ENCODE data around the gene WDTC1. TPM values are rescaled to one million over a fixed set of nuclear protein-coding genes. Genes with fewer than 3 reads are reported as not detected.
A peak's percentile ranks its signal among the peaks of the same experiment; 100 is the strongest.

WDTC1 gene
- total RNA-seq, 1 donor from 2014 or later = 18.2 TPM

DNA sequence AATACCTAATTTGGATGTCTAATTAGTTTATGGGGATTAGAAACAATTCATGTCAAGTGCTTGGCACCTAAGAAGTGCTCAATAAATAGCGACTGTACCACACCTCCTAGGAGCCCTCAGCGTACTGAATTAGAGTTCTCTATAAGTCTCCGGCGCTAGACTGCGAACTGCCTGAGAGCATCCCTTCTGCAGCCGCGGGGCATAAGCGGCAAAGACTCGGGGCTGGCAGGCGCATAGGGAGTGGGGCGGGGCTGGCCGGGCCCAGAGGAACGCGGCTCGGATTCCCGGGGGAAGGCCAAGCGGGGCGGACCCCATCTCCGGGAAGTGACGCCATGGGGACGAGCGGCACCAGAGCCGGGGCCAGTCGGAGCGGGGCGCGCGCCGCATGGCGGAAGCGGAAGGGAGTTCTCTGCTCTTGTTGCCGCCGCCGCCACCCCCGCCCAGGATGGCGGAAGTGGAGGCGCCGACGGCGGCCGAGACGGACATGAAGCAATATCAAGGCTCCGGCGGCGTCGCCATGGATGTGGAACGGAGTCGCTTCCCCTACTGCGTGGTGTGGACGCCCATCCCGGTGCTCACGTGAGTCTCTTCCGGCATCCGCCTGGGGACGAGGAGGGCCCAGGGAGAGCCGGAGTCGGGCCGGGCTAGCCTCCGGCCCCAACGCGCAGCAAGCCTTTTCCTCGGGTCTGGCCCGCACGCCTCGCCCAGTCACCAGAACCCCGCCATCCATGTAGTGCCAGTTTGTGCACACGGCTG, 87.6 kb downstream of the WDTC1 start, which contains the start of gene TMEM222:
TMEM222 (plus strand) TSS at position 351 of the 756 bp plus-strand sequence; CDS start at position 386, 35 bp downstream.
- FAIRE-seq = no peak
- peaks cover 11% of the 10 kb centered on the region for H3K4me1 Mint-ChIP-seq (ENCODE audit: low read depth, unreplicated experiment)

GRCh38 chr1:27322569-27323240, 88.3 kb downstream of the WDTC1 start:
- H4K20me1 ChIP-seq (ENCODE audit: insufficient read depth, low read length) = peaks cover 26% of the 10 kb centered on the region
- H3K79me2 ChIP-seq (ENCODE audit: insufficient read depth, low read length) = peaks cover 55% of the 10 kb centered on the region
- DNase-seq (ENCODE audit: low read depth) = no peak
- H3K4me2 ChIP-seq (ENCODE audit: low read length) = peak overlapping the region; percentile 98
- peaks cover 11% of the 10 kb centered on the region for H3K4me1 ChIP-seq (ENCODE audit: insufficient read depth, low read length)
- peak overlapping the region; percentile 87 for H3K27ac ChIP-seq (ENCODE audit: low read depth, low read length)
- no peaks in the 10 kb centered on the region for H3K9me3 ChIP-seq (ENCODE audit: insufficient read depth, low read depth, low read length)
- Mint-ChIP-seq H3K4me3 (ENCODE audit: unreplicated experiment) (peak overlapping the region; percentile 99), H3K27ac (ENCODE audit: unreplicated experiment) (peak overlapping the region; percentile 95), H3K4me1 (ENCODE audit: low read depth, unreplicated experiment) (peaks cover 12% of the 10 kb centered on the region), H3K36me3 (ENCODE audit: low read depth, unreplicated experiment) (no peaks in the 10 kb centered on the region), H3K9me3 (ENCODE audit: unreplicated experiment) (no peaks in the 10 kb centered on the region), H3K27me3 (ENCODE audit: low read depth, unreplicated experiment) (peaks cover 9% of the 10 kb centered on the region)
- no peaks in the 10 kb centered on the region for H3K27me3 ChIP-seq (ENCODE audit: insufficient read depth, low read length)
- H3K9ac ChIP-seq (ENCODE audit: low read length) = peak overlapping the region; percentile 98
- H3K4me3 ChIP-seq (ENCODE audit: insufficient read depth, low read depth, low read length) = peak overlapping the region; percentile 96
- H2AFZ ChIP-seq (ENCODE audit: low read depth, low read length) = peak overlapping the region; percentile 91
- TF ChIP-seq EZH2 (IDR thresholded peaks at IDR 0.05; ENCODE audit: insufficient read depth, low read length) = no peak
- TF ChIP-seq, protein P1, sequence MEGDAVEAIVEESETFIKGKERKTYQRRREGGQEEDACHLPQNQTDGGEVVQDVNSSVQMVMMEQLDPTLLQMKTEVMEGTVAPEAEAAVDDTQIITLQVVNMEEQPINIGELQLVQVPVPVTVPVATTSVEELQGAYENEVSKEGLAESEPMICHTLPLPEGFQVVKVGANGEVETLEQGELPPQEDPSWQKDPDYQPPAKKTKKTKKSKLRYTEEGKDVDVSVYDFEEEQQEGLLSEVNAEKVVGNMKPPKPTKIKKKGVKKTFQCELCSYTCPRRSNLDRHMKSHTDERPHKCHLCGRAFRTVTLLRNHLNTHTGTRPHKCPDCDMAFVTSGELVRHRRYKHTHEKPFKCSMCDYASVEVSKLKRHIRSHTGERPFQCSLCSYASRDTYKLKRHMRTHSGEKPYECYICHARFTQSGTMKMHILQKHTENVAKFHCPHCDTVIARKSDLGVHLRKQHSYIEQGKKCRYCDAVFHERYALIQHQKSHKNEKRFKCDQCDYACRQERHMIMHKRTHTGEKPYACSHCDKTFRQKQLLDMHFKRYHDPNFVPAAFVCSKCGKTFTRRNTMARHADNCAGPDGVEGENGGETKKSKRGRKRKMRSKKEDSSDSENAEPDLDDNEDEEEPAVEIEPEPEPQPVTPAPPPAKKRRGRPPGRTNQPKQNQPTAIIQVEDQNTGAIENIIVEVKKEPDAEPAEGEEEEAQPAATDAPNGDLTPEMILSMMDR (IDR thresholded peaks at IDR 0.05; ENCODE audit: insufficient read depth, low read depth, low read length) = no peak
- FAIRE-seq = no peak
- peaks cover 22% of the 10 kb centered on the region for H3K36me3 ChIP-seq (ENCODE audit: insufficient read depth, low read length)

More for the DNA sequence above, 87.6 kb downstream of the WDTC1 start, which contains the start of gene TMEM222:
- Histone ChIP-seq H3K4me3 (ENCODE audit: insufficient read depth, low read depth, low read length) (peak within 1 kb of the TSS; percentile 96), H3K9me3 (ENCODE audit: insufficient read depth, low read depth, low read length) (no peaks in the 10 kb centered on the region), H3K9ac (ENCODE audit: low read length) (peak within 1 kb of the TSS; percentile 98), H3K27me3 (ENCODE audit: insufficient read depth, low read length) (no peaks in the 10 kb centered on the region), H3K27ac (ENCODE audit: low read depth, low read length) (peak within 1 kb of the TSS; percentile 87), H3K4me1 (ENCODE audit: insufficient read depth, low read length) (peaks cover 10% of the 10 kb centered on the region), H3K36me3 (ENCODE audit: insufficient read depth, low read length) (peaks cover 21% of the 10 kb centered on the region), H3K4me2 (ENCODE audit: low read length) (peak within 1 kb of the TSS; percentile 98), H2AFZ (ENCODE audit: low read depth, low read length) (peak within 1 kb of the TSS; percentile 91), H3K79me2 (ENCODE audit: insufficient read depth, low read length) (peaks cover 49% of the 10 kb centered on the region), H4K20me1 (ENCODE audit: insufficient read depth, low read length) (peaks cover 24% of the 10 kb centered on the region)
- Mint-ChIP-seq H3K36me3 (ENCODE audit: low read depth, unreplicated experiment) (no peaks in the 10 kb centered on the region), H3K9me3 (ENCODE audit: unreplicated experiment) (no peaks in the 10 kb centered on the region), H3K4me3 (ENCODE audit: unreplicated experiment) (peak within 1 kb of the TSS; percentile 99), H3K27ac (ENCODE audit: unreplicated experiment) (peak within 1 kb of the TSS; percentile 95), H3K27me3 (ENCODE audit: low read depth, unreplicated experiment) (peaks cover 9% of the 10 kb centered on the region)
- DNase-seq (ENCODE audit: low read depth) = peak; percentile 92
- no peak for TF ChIP-seq EZH2 (IDR thresholded peaks at IDR 0.05; ENCODE audit: insufficient read depth, low read length)
- TF ChIP-seq, protein P1 (IDR thresholded peaks at IDR 0.05; ENCODE audit: insufficient read depth, low read depth, low read length) = no peak
